GM13976 (cell line): ENCODE results near the gene PTPRQ.

Source experiments
- DNase-seq: peaks from one replicate; pipeline ENCODE4 v3.0.0; 2012; ENCODE audit warnings: low spot score
- CTCF ChIP-seq: IDR thresholded peaks from 2 replicates; pipeline ENCODE4 v1.5.1; 2012; ENCODE audit warnings: borderline replicate concordance, mild to moderate bottlenecking; ENCODE audit not compliant: insufficient read depth; ENCODE audit errors: extremely low read depth, missing control alignments, control extremely low read depth
- in situ Hi-C: fragments of 300-500 bp; cut with MboI; formaldehyde crosslinking; loops from one replicate; pipeline ENCODE4 v1.12.0; 2022; ENCODE audit warnings: low sequenced_read_pairs, mixed read lengths, inconsistent platforms; ENCODE audit not compliant: unreplicated experiment

The PTPRQ gene

DNA sequence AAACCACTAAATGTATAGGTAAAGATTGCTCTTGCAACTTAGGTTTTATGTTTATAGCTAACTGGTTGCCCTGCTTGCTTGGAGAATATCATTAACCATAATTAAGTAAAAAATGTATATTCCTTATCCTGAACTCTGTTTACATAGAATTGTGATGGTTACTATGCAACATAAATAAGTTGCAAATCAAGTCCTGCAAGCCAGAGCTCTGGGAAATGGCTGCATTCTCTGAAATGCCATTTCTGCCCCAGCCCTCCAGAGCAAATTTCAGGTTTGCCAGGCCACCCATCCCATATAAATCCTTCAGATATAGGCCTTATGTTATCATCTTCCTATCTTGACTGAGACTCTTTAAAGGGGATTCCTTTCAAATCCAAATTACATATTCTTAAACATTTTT is 145.0 kb downstream of the PTPRQ start:
- in situ Hi-C loops: no loop called here

GRCh38 chr12:80590085-80590484 is 146.1 kb downstream of the PTPRQ start:
- in situ Hi-C loops: no loop called here
- no peak for DNase-seq
- TF ChIP-seq CTCF: no peak

More for the DNA sequence above, 145.0 kb downstream of the PTPRQ start:
- TF ChIP-seq CTCF: no peak
- no peak for DNase-seq

- in situ Hi-C loops: no loop called here
- no peak for TF ChIP-seq CTCF
- no peak for DNase-seq
Observed at GRCh38 chr12:80593766-80594165, 149.7 kb downstream of the PTPRQ start.

DNA sequence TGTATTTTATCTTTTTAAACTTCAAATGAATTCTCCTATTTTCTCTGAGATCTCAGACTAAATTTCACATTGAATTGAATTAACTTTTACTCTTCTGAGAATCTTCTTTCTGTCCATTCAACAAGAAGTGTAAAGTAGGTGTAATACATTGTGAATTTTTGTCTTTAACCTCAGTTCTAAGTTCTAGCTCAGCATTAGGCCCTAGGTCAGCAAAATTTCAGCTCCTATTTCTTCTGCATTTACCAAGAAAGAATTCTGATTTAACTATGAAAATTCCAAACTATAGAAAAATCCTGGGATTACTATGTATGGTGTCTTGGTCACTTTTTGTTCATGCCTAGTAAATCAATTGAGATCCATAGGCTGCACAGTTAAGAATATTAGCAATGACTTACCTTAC is 152.5 kb downstream of the PTPRQ start:
- no peak for TF ChIP-seq CTCF
- no peak for DNase-seq
- in situ Hi-C loops: no loop called here

DNA sequence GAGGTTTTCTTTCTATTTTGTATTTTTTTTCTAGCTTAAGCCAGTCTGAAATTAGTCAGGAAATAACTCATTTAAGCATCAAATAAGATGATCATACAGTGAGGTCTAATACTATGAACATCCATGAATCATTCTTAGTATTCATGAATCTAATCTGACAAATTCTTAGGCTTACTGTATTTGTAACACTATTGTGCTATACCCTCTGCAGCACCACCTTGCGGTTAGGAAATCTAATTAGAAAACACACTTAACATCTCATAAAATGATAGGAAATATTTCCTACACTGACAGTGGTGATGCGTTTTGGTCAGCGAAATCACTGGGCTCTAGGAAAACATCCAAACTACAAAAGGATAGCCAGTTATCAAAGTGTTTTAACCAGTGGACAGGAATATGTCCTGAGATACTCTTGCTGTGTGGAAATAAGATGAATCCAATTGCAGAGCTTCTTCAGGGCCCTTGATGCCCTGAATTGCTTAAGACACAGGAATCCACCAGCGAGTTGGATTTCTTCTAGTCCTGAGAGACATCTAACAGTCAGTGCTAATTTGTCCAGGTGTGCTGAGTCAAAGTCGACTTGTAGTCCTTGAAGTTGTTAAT is 154.1 kb downstream of the PTPRQ start:
- in situ Hi-C loops: no loop called here
- TF ChIP-seq CTCF: peak; percentile 22
- no peak for DNase-seq

GRCh38 chr12:80602455-80602854 is 158.4 kb downstream of the PTPRQ start:
- no peak for DNase-seq
- in situ Hi-C loops: no loop called here
- no peak for TF ChIP-seq CTCF
